HS-5 (cell line): ENCODE measurements around the gene DIAPH2.
"Not testable (repeated sequence)": the region's sequence is repeated elsewhere in the genome, so short reads cannot be mapped to it uniquely, and the experiment has no call there.

Experiments used
- DNase-seq: peaks from one replicate; pipeline ENCODE4 v3.0.0-alpha.2; 2012; ENCODE audit warnings: low read depth

The DIAPH2 gene

DNA sequence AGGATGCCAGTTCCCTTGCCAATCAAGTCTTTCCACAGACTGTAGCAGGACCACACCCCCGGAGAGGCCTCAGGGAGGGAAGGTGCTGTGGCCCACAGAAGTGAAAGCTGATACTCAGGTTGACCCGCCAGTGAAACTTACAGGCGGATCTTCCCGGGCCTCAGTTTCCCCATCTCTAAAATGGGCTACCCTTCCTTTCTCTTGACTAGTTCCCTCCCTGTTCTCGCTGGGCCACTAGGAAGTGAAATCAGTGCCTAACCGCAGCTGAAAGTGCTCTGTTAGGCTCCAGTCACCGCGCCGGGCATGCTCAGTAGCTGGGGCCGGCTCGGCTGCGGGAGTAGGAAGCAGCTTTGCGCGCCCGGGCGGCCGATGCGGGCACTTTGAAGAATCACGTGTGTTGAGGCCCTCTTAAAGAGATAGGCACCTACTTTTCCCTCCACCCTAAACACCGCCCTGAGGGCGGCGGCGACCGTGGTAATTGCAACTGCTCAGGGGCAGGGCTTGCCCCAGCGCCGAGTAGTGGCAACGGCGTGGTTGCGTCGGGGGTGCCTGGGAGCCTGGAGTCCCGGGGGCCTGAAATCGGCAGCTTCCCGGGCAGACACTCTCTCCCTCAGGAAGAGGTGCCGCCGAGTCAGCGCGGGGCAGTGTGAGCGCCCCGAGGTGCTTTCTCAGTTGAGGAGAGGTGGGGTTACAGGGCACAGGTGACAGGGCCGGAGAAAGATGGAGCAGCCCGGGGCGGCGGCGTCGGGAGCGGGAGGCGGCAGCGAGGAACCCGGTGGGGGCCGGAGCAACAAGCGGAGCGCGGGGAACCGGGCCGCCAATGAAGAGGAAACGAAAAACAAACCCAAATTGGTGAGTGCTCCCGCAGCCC, at the start of gene DIAPH2:
DIAPH2 (plus strand) TSS at position 504 of the 871 bp plus-strand sequence.
- peak; percentile 39 for DNase-seq

DNA sequence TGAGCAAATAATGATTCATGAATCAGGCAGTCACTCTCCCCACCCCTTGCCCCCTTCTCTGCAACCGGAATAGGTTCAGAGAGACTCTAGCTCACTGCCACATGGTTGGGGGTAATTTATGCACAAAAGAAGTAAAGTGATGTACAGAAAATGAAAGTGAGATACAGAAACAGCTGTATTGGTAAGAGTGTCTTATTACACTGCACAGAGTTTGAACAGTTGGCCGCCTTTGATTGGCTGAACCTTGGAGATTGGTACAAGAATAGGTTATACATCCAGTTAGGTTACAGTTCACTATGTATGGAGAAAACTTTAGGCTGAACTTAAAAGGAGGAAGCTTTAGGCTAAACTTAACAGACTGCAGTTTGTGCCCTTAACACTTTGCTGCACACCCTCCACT, 34.6 kb upstream of the DIAPH2 start:
- DNase-seq: no peak

DNA sequence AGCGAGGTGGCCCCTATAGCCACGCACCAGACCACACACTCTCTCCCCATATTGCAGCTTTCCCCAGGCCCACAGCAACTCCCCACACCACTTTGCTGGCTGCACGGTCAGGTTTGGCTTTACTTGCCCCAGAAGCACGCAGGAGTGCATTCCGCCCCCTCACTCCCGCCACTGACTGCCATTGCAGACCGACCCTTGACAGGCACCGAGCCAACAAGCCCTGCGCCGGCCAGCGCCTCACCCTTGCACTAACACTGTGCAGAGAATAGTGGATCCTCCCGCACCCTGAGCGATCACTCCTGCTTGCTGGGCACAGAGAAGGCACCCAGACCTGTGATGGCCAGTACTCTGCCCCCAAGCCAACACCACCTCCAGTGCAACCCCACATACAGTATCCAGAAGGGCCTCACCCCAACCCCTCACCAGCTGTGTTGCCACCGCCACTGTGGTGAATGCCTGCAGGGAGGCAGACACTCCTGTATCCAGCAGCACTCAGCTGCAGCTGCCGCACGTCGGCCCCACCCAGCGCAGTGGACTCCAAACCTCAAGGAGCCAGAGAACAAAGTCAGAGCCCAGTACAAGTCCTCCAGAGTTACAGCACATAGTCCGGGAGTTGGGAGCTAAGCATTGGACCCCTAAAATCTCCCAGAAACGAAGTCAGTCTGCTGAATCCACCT, 28.6 kb upstream of the DIAPH2 start:
- no peak for DNase-seq

DNA sequence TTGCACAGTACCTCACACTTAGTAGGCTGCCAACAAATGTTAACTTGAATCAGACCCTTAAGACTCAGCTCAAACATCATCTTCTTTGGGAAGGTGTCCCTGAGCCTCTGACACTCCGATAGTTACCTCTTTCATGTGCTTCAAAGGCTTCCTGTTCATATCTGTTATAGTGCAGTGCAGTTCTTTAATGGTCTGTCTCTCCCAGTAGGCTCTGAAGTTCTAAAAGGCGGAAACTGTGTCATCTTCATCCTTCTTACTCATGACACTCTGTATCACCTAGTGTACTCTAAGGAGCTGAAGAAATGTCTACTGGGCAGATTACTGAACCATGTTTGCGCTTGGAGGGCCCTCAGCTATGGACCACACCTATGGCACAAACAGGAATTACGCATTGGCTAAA, 2.1 kb upstream of the DIAPH2 start:
- no peak for DNase-seq

DNA sequence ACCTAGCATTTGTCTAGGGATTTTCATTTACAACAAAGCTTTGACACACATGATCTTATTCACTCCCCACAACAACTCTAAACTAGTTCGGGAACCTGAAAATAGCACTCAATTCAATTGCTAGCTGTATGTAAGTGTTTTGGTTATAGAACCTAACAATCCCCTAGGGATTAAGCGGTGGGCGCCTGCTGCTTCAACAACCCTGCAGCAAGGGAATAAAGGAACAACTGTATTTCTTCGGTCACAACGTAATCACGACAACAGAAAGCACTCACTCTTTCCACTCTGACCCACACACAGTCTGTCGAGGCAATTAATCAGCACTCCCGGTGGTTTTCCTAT, 674 bp upstream of the DIAPH2 start:
- no peak for DNase-seq

DNA sequence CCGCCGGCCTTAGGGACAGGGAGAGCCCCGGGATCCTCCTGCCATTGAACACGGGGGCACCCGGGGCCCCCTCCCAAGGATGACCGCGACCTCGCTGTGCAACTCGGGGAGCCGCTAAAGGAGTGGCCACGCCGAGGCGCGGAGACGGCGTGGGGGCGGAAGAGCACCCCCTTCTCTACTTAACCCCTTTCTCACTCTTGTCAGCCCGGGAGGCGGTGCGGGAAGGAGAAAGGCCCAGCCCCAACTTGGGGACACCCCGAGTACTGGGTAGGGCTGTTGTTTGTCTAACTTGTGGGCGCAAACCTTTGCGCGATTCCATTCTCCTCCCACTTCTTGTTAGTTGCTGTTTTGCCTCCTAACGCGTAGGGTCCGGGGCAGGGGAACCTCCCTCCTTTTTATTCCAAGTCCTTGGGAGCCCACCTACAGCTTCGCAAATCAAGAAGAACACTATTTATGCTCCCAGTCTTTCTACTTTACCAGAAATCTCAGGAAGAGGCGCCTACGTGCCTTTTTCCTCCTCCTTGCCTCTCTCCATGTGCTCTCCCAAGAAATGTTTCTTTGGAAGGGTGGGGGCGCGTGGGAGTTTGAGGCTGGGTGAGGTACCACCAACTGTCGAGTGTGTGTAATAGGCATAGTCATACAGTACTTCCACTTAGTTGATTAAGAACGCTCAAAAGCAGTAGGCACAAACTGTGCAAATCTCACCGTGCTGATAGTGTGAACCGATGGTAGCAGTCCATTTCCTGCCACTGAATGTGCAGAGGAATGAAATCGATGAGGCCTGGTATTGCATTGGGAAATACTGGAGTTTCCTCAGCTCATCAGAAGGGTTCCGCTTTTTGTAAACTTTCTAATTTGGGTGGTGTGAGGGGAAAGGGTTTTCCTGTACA, 813 bp downstream of the DIAPH2 start:
- DNase-seq: no peak

DNA sequence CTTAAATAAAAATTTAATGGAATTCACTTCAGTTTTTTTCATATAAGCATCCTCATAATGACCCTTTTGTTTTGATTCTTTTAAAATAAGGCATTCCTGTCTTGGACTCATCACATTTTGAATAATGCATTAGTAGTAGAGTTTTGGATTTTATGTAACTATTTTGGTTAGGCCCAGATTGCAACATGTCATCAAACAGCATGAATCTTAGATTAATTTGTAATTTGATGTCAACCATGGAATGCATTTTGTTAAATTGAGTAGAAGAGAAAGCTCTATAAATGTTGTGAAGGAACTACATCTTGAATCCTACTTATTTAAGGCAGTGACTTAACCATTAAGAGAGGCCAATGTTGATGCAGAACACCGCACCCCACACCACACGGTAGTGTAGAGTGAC, 3.1 kb downstream of the DIAPH2 start:
- DNase-seq: no peak

DNA sequence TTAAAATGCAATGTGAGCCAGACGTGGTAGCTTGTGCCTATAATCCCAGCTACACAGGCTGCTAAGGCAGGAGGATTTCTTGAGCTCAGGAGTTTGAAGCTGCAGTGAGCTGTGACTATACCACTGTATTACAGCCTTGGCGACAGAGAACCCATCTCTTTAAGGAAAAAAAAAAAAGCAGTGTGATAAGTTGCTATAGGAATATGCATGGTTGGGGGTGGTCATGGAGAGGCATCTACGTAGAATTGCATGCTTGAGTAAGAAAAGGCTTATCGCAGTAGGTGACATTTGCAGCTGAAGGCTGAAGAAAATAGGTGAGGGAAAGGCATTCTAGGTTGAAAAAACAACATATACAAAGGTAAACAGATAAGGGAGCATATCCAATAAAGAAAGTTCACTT, 4.1 kb downstream of the DIAPH2 start:
- DNase-seq: no peak

DNA sequence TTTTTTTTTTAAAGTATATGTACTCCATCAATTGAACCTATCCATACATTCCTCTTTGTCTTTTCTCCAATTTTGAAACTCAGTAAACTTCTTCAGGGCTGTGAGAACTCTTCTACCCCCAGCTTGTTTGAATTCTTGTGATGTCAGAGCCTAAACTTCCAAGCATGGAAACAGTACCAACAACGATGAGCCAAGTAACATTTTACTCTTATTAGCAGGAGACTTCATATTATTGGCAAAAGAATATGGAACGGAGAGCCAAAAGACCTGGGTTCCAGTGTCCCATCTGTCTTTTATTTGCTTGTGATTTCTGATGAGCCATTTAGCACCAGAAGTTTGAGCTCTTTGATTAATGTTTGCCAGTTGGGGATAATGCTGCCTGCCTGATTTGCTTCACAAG, 5.3 kb downstream of the DIAPH2 start:
- DNase-seq: no peak

DNA sequence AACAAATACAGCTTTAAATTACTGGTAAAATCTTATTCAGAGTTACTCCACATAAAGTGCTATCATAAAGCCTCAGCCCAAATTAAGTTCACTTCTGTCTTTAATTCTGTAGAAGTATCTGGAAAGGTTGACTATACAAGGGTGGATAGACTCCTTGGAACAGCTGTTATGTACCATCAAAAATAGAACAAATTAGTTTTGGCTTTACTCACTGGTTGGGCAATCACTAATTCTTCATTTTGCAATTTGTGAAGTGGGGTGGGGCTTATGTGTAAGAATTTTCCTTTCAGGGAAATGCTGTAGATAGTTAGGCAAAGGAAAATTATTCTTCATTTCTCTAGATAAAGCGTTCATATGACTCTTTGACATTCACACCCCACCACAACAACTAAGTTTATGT, 7.8 kb downstream of the DIAPH2 start:
- no peak for DNase-seq

DNA sequence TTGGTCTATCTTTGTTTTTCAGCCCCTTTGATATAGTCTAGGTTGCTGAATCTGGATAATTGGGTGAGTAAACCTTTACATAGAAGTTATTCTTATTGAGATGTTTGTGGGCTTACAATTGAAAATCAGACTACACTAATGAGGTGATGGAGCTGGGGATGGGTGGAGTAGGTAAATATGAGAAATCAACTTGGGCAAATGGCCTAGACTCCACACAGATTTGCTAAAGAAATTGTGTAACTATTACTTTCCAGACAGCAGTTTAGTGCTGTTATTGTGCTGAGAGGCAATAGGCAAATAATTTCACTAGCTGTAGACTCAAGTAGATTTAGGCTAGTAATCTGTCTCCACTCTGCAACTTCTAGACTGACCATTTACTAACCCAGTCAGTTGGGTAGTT, 8.2 kb downstream of the DIAPH2 start:
- no peak for DNase-seq

DNA sequence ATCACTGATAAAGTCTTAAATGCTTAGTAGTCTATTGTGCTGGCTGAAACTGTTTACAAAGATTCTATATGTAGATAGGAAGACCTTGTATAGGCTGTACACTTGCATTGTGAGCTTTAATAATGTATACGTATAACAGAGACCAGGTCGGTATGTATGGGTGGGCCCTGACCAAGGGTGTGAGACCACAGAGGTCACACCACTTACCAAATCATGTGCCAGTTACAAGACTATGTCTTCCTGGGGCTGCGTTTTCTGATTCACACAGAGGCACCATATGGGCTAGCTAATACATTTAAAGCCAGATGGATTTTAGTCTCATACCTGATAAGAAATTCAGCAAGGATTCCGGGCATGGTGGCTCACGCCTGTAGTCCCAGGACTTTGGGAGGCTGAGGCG, 8.8 kb downstream of the DIAPH2 start:
- DNase-seq: no peak

DNA sequence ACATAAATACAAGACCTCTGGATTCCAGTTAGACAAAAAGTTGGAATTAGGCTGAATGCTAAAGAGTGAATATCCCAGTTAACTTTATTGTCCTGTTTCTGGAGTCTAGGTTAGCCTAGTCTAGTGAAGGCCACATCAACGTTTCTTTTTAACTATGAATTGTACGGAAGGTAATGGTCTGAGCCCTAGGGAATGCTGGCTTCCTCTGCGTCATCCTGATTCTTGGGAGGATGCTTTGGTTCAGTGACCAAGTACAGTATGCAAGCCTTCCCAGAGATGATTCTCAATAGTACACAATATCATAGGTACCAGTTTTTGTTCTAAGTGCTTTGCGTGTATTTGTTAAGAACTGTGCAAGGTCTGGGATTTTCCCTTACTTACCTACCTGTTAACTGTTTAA, 11.8 kb downstream of the DIAPH2 start:
- no peak for DNase-seq

DNA sequence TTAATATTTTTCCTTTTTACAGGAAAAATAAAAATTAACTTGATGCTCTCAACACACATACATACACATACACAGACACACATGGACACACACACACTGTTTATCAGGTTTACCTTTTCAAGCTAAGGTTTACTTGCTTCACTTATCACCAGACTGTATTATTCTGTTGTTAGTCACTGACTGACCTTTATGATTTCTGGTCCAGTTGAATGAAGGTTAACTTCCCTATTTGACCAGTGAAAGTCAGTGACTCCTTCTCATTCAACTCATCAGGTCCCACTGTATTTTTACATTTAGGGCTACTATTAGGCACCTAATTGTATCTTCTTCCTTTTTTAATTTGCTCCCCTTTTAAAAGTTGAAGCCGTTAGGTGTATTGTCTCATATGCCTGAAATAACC, 16.0 kb downstream of the DIAPH2 start:
- DNase-seq: no peak

DNA sequence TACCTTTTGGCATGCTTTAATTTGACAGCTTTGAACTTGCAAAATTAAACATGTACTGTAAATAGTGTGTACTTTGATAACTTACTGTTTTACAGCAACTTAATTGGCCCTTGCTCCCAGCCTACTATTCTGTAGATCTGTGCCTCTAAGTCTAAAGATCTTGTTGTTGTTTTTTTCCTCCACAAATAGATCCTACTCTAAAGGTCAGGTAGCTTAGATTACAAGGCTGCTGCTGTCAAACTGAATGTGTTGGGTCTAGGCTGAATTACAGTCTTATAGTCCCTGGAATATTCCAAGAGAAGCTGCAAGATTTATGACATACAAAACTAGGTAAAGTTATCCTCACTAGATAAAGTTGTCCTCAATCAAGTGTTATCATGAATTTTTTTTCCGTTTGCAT, 18.7 kb downstream of the DIAPH2 start:
- no peak for DNase-seq

DNA sequence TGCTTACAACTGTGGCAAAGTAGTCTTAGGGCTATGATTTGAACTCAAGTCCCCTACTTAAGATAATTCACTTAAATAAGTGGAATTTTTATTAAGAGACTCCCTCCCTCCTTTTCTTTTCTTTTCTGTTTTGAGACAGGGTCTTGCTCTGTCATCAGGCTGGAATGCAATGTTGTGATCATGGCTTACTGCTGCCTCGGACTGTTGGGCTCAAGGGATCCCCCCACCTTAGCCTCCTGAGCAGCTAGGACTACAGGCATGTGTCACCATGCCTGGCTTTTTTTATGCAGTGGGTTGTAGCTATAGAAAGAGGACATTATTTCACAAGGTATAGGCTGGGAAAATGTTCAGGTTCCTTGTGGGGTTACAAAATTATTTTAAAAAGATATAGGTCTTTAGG, 19.2 kb downstream of the DIAPH2 start:
- DNase-seq: no peak

DNA sequence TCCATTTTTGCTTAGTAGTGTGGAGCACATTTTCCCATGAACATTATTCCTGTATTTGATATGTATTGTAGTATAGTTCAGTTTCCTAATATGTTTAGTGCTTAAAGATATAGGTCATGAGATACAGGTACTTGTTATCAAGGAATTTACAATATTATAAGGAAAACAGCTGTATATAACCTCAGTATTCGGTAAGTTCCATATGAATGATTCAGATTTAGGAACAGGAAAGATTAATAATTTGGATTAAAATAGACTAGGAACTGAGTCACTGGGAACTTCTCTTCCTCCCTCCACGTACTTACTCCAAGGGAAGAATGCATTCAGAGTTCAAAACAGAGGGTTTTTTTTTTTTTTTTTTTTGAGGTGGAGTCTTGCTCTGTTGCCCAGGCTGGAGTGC, 20.0 kb downstream of the DIAPH2 start:
- DNase-seq: no peak

DNA sequence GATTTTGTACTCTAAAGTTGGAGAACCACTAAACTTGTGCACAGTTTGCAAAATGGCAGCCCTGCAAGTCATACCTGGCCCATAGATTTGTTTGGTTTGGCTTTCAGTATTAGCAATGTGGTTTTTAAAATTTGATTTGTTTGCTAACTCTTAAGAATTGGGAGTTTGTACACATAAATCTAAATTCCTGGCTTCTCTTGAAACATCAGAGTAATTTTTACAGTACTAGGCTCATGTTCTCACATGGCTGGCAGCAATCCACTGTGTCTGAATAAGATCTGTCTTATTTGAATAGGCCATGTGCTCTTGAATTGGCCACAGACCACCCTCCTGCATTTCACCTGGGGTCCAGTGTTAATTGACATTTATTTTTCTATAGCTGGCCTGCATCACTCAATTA, 21.3 kb downstream of the DIAPH2 start:
- DNase-seq: no peak

DNA sequence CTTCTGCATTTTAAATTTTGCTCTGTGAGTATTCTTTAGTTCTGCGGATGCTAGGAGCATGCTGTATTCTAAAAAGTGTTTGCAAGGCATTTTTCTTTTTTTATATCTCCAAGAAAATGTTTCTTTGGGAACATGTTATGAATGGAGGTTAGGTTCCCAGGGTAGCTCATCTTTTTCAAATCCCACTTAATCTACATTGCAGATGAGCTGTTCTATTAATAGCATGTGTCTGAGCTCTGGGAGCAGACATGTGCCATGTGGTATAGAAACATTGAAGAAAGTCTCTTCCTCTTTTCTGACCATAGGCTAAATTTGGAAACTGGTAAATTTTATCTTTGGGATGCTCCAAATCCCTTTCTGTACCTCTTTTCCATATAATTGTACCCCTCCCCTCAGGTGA, 23.2 kb downstream of the DIAPH2 start:
- DNase-seq: no peak

DNA sequence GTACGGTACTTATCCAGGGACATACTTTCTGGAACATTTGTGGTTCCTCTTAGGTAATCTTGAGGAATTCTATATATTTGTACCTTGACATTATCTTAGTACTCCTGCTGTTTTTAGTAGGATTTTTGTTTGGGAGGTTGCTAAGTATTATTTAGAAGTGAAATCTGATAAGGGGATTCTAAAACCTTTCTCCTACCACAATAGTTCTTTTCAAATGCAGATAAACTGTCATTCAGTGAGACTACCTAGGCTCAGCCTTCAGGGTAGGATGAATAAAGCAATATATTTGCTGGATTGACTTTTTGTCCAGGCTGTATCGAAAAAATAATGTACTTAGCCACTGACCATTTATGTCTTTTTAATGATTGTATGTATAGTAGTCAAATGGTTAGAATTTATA, 25.4 kb downstream of the DIAPH2 start:
- no peak for DNase-seq

DNA sequence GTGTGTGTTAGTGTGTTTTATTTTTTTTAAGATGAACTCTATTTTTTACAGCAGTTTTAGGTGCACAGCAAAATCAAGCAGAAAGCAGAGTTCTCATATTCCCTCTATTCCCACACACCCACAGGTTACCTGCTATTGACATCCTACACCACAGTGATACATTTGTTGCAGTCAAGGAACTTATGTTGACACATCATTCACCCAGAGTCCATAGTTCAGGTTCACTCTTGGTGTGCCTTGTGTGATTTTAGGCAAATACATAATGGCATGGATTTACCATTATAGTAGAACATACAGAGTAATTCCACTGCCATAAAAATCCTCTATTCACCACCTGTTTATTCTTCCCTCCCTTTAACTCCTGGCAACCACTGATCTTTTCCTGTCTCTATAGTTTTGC, 28.7 kb downstream of the DIAPH2 start:
- DNase-seq: no peak

DNA sequence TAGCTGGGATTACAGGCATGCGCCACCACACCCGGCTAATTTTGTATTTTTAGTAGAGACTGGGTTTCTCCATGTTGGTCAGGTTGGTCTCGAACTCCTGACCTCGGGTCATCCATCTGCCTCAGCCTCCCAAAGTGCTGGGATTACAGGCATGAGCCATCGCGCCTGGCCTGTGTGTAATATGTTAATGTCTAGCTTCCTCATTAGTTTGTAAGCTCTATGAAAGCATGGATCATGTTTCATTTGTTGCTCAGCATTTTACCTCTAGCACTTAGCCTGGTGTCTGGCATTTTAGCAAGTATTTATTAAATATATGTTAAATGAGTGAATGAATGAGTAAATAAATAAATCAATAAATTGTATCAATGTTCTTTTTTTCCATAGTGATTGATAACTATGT, 29.8 kb downstream of the DIAPH2 start:
- not testable (repeated sequence) for DNase-seq

DNA sequence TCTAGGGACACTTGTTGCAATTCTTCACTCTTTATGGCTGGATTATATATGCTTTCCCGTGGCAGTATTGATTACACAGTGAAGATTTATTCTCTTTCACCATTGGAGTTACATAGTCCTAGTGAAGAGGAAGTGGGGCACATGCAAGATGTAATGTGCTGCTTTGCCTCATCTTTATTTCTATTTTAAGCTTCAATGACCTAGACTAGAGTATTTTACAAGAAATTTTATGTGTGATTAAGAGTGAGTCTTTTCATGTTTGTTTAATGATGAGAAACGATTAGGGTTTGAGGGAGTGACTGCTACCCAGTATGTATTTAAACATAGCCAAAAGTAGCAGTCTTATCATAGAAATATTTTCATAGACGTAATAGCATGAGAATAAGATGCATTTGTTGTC, 30.8 kb downstream of the DIAPH2 start:
- DNase-seq: peak; percentile 2
